Lower lobe of right lung (tissue), 2 donors: ENCODE results near the gene AP4M1. TPM values are rescaled to one million over a fixed set of nuclear protein-coding genes. Genes with fewer than 3 reads are reported as not detected.

Experiments
- ATAC-seq, 2 donors: fragments of 200-7000 bp; cut with Tn5 transposase; one replicate each; pipeline ENCODE4 v1.9.1; 2020 to 2022; ENCODE audit warnings: mild to moderate bottlenecking in 2 of 2, moderate library complexity in 2 of 2
- DNase-seq: peaks from one replicate; pipeline ENCODE4 v3.0.0-alpha.2; 2020
- H3K27ac ChIP-seq: fragments of 200-600 bp; one replicate; pipeline ENCODE4 v1.8.0; 2022
- H3K27me3 ChIP-seq: fragments of 200-600 bp; one replicate; pipeline ENCODE4 v1.8.0; 2022; ENCODE audit warnings: low read depth
- H3K36me3 ChIP-seq: fragments of 200-600 bp; one replicate; pipeline ENCODE4 v1.8.0; 2022; ENCODE audit warnings: mild to moderate bottlenecking
- H3K4me1 ChIP-seq: fragments of 200-600 bp; one replicate; pipeline ENCODE4 v1.8.0; 2022
- H3K4me3 ChIP-seq: fragments of 200-600 bp; one replicate; pipeline ENCODE4 v1.8.0; 2022; ENCODE audit warnings: mild to moderate bottlenecking
- H3K9me3 ChIP-seq: fragments of 200-600 bp; one replicate; pipeline ENCODE4 v1.8.0; 2022
- CTCF ChIP-seq: fragments of 200-600 bp; IDR thresholded peaks from one replicate; pipeline ENCODE4 v1.8.0; 2022; ENCODE audit warnings: antibody characterized with exemption, mild to moderate bottlenecking
- intact Hi-C: fragments of 100-400 bp; cut with DNase I; formaldehyde crosslinking; loops from one replicate; pipeline ENCODE4 v1.11.0; 2022
- total RNA-seq: library from RNA; stranded (reverse); fragmentation: NEBNext Ultra II Directional; extraction: Animal tissue kit (Norgen Biotek cat#: 25700); gene quantifications from one replicate; pipeline ENCODE4 v1.2.1, GENCODE V29; 2021
- donor health status: DM: no; HTN: yes; CAD: no; lungs with severe emphysema.

Gene AP4M1
- total RNA-seq, 1 donor from 2014 or later, result 16.5 TPM

GRCh38 chr7:100124301-100125230 is 23.1 kb downstream of the AP4M1 start:
- TF ChIP-seq CTCF, result no peak
- ATAC-seq, result no peak
- Histone ChIP-seq H3K27ac (no peak overlapping the region), H3K27me3 (no peaks in the 10 kb centered on the region), H3K4me1 (peaks cover 39% of the 10 kb centered on the region), H3K9me3 (no peaks in the 10 kb centered on the region), H3K4me3 (no peak overlapping the region), H3K36me3 (no peaks in the 10 kb centered on the region)
- no peak for DNase-seq
- intact Hi-C loops, result no loop called here

- Histone ChIP-seq H3K36me3 (no peaks in the 10 kb centered on the region), H3K4me3 (peak overlapping the region; percentile 81), H3K27me3 (no peaks in the 10 kb centered on the region), H3K27ac (peak overlapping the region; percentile 90), H3K4me1 (peaks cover 36% of the 10 kb centered on the region), H3K9me3 (no peaks in the 10 kb centered on the region)
- no peak for DNase-seq
- no peak for TF ChIP-seq CTCF
- peak in 1 of 2 donors; percentile 2 for ATAC-seq
- intact Hi-C loops, result no loop called here
Observed at GRCh38 chr7:100126239-100126930, 24.9 kb downstream of the AP4M1 start.

- ATAC-seq (peak; percentile 97), DNase-seq (peak; percentile 88)
- no peaks in the 10 kb centered on the region for H3K9me3 ChIP-seq
- H3K27ac ChIP-seq, result peak within 1 kb of the TSS; percentile 90
- intact Hi-C loops, result no loop called here
- TF ChIP-seq CTCF, result no peak
- peak within 1 kb of the TSS; percentile 81 for H3K4me3 ChIP-seq
- no peaks in the 10 kb centered on the region for H3K27me3 ChIP-seq
- H3K4me1 ChIP-seq, result peaks cover 36% of the 10 kb centered on the region
- no peaks in the 10 kb centered on the region for H3K36me3 ChIP-seq
Observed at GRCh38 chr7:100126931-100127865, 25.8 kb downstream of the AP4M1 start, which contains the start of gene MBLAC1. Gene MBLAC1, plus strand, starts transcription at chr7:100126967. Its CDS starts 429 bp downstream, at chr7:100127396.

- H3K4me3 ChIP-seq, result peak overlapping the region; percentile 81
- no peak for TF ChIP-seq CTCF
- intact Hi-C loops, result no loop called here
- no peaks in the 10 kb centered on the region for H3K9me3 ChIP-seq
- H3K36me3 ChIP-seq, result no peaks in the 10 kb centered on the region
- no peaks in the 10 kb centered on the region for H3K27me3 ChIP-seq
- ATAC-seq, result peak; percentile 4 to 5
- peaks cover 36% of the 10 kb centered on the region for H3K4me1 ChIP-seq
- DNase-seq, result no peak
- peak overlapping the region; percentile 90 for H3K27ac ChIP-seq
Observed at GRCh38 chr7:100127866-100128636, 26.6 kb downstream of the AP4M1 start.
